Immature natural killer cell (primary cell): ENCODE results near the gene KCNMB1. TPM values are rescaled to one million over a fixed set of nuclear protein-coding genes. Genes with fewer than 3 reads are reported as not detected.
A peak's percentile ranks its signal among the peaks of the same experiment; 100 is the strongest.

ENCODE experiments used
- DNase-seq, 3 donors: peaks; one replicate each; pipeline ENCODE4 v3.0.0; 2022; ENCODE audit warnings: mixed read lengths in 1 of 3
- H3K27ac Mint-ChIP-seq, 6 donors: one replicate each; pipeline ENCODE4 v1.8.0; 2020; ENCODE audit warnings: mixed read lengths in 6 of 6, mild to moderate bottlenecking in 5 of 6, inconsistent platforms in 4 of 6, moderate library complexity in 3 of 6
- H3K27me3 Mint-ChIP-seq, 3 donors: one replicate each; pipeline ENCODE4 v1.8.0; 2020 to 2021; ENCODE audit warnings: low read depth in 3 of 3, mild to moderate bottlenecking in 3 of 3, mixed read lengths in 3 of 3, moderate library complexity in 3 of 3, inconsistent platforms in 1 of 3
- H3K36me3 Mint-ChIP-seq, 3 donors: one replicate each; pipeline ENCODE4 v1.8.0; 2020; ENCODE audit warnings: mixed read lengths in 3 of 3, inconsistent platforms in 2 of 3, mild to moderate bottlenecking in 2 of 3
- H3K4me1 Mint-ChIP-seq, 2 donors: one replicate each; pipeline ENCODE4 v1.8.0; 2020; ENCODE audit warnings: inconsistent platforms in 2 of 2, mild to moderate bottlenecking in 2 of 2, mixed read lengths in 2 of 2, moderate library complexity in 1 of 2
- H3K4me3 Mint-ChIP-seq, 5 donors: one replicate each; pipeline ENCODE4 v1.8.0; 2020; ENCODE audit warnings: mild to moderate bottlenecking in 5 of 5, mixed read lengths in 5 of 5, inconsistent platforms in 3 of 5, moderate library complexity in 3 of 5
- H3K9me3 Mint-ChIP-seq, 6 donors: one replicate each; pipeline ENCODE4 v1.8.0; 2020; ENCODE audit warnings: mild to moderate bottlenecking in 6 of 6, mixed read lengths in 6 of 6, inconsistent platforms in 4 of 6, moderate library complexity in 3 of 6
- polyA plus RNA-seq, 3 donors: library from polyadenylated mRNA; unstranded; fragments of 300-500 nt; fragmentation: Illumina TruSeq; gene quantifications; one replicate each; pipeline ENCODE4 v1.2.3, GENCODE V29; 2021

The KCNMB1 gene
- polyA plus RNA-seq, 3 donors from 2014 or later, result 0.07 to 0.18 TPM; not detected in 1

DNA sequence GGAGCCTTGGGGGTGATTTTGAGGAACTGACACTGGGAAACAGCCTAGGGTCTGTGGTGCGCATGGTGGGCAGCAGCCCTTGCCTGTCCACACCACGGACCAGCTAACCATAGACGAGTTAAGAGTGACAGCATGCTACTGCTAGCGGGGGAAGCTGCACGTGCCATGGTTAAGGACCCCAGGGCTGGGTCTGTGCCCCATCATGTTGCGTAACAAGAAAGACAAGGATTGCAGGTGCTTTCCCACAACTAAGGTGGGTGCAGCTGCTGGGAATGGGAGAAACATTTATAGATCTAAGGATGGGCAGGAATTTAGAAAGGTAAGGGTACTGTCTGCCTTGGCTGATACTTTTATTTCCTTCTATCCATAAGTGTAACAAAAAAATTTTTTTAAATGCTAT is 17.9 kb upstream of the KCNMB1 start:
- Mint-ChIP-seq H3K27ac (no peak overlapping the region), H3K36me3 (no peaks in the 10 kb centered on the region), H3K4me1 (no peaks in the 10 kb centered on the region), H3K4me3 (no peak overlapping the region), H3K9me3 (no peaks in the 10 kb centered on the region), H3K27me3 (peaks cover 1 to 3% (median 2%) of the 10 kb centered on the region in 3 donors)
- DNase-seq, result no peak

DNA sequence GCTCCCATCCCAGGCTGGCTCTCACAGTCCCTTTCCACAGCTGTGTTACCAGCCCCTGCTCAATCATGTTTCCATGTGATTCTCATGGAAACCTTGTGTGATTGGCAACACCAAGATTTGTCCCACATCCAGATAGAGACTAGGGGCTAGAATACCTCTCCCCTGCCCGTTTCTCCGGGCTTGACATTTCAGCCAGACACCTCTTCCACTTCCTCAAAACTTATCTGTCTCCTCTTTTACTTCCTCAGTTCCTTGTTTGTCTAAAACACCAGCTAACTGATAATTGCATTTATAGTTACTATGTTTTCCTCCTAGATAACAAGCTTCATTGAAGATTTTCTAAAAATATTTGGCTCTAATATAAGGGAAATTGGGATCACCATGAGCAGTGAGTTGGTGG is 16.6 kb upstream of the KCNMB1 start:
- H3K36me3 Mint-ChIP-seq, result no peaks in the 10 kb centered on the region
- H3K27ac Mint-ChIP-seq, result no peak overlapping the region
- no peaks in the 10 kb centered on the region for H3K4me1 Mint-ChIP-seq
- DNase-seq, result no peak
- H3K27me3 Mint-ChIP-seq, result peaks cover 1 to 3% (median 2%) of the 10 kb centered on the region in 3 donors
- no peaks in the 10 kb centered on the region for H3K9me3 Mint-ChIP-seq
- no peak overlapping the region for H3K4me3 Mint-ChIP-seq

DNA sequence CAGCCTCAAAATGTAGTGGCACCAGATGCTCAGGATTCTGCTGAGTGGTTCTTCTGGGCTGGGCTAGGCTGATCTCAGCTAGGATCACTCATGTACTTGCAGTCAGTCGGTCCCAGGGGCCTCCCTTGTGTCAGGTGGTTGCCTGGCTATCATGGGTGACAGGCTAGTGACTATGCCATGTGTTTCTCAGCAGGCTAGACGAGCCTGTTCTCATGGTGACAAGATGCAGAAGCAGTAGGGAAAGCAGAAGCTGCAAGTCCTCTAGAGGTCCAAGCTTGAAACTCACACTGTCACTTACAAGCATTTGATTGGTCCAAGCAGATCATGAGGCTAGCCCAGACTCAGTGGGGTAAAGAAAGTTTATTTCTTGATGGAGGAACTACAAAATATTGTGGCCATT is 15.2 kb upstream of the KCNMB1 start:
- H3K27ac Mint-ChIP-seq, result no peak overlapping the region
- no peak overlapping the region for H3K4me3 Mint-ChIP-seq
- peaks cover 1 to 3% (median 2%) of the 10 kb centered on the region in 3 donors for H3K27me3 Mint-ChIP-seq
- no peaks in the 10 kb centered on the region for H3K36me3 Mint-ChIP-seq
- H3K9me3 Mint-ChIP-seq, result no peaks in the 10 kb centered on the region
- H3K4me1 Mint-ChIP-seq, result no peaks in the 10 kb centered on the region
- no peak for DNase-seq

DNA sequence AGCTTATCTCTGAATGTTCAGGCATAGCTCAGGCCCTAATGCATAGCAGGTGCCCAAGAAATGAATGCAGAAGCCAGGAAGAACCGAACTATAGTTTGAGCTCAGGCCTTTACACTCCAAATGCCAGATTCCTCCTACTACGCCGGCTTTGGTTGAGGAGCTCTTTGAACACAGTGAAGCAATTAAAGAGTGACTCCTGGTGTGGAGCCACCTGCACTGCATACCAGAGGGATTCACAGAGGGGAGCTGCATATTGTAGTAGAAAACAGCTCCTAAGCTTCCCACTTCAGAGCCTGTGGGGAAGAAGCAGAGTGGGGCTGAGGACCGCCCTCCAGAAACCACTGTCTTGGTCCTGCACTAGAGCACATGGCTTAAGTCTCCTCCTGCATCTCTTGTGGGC is 14.5 kb upstream of the KCNMB1 start:
- Mint-ChIP-seq H3K4me3 (no peak overlapping the region), H3K36me3 (no peaks in the 10 kb centered on the region), H3K4me1 (no peaks in the 10 kb centered on the region), H3K27ac (no peak overlapping the region), H3K9me3 (no peaks in the 10 kb centered on the region), H3K27me3 (peaks cover 1 to 3% (median 2%) of the 10 kb centered on the region in 3 donors)
- no peak for DNase-seq

DNA sequence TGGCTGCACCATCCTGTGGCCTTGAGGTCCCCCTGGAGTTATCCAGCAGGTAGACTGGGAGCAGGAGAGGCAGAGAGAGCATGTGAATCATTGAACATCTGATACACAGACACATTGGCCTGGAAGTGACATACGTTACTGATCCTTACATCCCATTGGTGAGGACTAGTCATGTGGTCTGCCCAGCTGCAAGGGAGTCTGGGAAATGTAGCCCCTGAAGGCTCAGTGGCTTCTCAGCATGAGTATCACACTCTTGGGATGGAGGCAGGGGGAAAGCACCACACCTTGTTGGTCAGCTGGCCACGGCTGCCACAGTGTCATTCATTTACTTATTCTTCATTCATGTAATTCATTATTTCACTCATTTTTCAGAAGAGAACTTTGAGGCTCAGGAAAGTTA is 13.3 kb upstream of the KCNMB1 start:
- Mint-ChIP-seq H3K9me3 (no peaks in the 10 kb centered on the region), H3K36me3 (no peaks in the 10 kb centered on the region), H3K4me3 (no peak overlapping the region), H3K4me1 (no peaks in the 10 kb centered on the region), H3K27me3 (peaks cover 1 to 4% (median 2%) of the 10 kb centered on the region in 3 donors), H3K27ac (no peak overlapping the region)
- DNase-seq, result no peak

DNA sequence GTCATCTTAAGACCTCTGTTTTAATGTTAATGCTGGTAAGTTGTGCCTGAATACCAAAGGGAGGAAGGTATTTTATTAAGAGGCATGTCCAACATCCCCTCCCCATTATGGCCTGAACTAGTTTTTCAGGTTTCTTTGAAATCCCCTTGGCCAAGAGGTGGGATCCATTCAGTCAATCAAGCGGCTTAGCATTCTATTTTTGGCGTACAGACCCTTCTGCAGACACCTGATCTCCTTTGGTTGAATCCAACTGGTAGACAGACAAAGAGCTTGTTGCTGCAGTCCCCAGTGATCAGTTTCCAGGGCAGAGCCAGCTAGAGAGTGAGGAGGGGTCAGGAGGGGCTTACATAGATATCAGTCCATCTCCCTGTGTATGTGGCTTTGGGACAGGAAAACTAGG is 7.9 kb upstream of the KCNMB1 start:
- DNase-seq, result no peak
- Mint-ChIP-seq H3K4me1 (peaks cover 3 to 19% of the 10 kb centered on the region in 2 donors), H3K36me3 (no peaks in the 10 kb centered on the region), H3K27me3 (peaks cover 0 to 1% (median 0%) of the 10 kb centered on the region in 3 donors), H3K27ac (no peak overlapping the region), H3K9me3 (no peaks in the 10 kb centered on the region), H3K4me3 (no peak overlapping the region)

DNA sequence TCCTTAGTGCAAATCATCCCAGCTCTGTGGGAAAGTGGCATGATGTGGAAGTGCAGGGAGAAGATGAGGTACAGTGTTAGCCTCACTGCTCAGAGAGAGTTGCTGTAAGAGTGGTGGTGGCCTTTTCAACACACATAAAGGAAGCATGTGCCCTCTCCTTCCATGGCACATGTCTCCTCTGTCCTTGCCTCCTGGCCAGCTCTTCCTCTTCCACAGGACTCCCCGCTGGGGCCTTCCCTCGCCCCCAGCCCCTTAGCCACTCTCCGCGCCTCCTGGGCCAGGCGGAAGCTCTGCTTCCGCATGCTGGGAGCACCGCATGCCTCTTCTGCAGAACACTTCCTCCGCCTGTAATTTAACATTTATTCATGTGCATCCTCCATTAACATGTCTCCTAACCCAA is 4.8 kb upstream of the KCNMB1 start:
- no peaks in the 10 kb centered on the region for H3K36me3 Mint-ChIP-seq
- peaks cover 0 to 1% (median 1%) of the 10 kb centered on the region in 3 donors for H3K27me3 Mint-ChIP-seq
- H3K27ac Mint-ChIP-seq, result no peak overlapping the region
- H3K4me3 Mint-ChIP-seq, result no peak overlapping the region
- DNase-seq, result no peak
- no peaks in the 10 kb centered on the region for H3K9me3 Mint-ChIP-seq
- peaks cover 3 to 19% of the 10 kb centered on the region in 2 donors for H3K4me1 Mint-ChIP-seq

DNA sequence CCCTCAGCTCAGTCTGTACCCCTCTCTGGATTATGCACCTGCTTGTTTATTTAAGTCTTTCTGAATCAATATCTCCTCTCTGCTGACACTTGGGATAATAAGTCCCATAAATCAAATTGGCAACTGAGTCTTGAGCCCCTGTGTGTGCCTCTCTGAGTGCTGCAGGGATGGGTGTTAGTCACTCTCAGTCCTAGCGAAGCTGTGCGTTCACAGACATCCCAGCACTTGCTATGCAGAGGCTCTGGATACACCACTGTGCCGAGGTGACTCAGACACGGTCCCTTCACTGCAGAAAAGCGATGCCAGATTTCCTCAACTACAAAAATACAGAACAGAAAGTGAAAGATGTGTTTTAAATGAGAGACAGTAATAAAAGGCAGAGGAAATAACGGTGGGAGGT is 4.1 kb upstream of the KCNMB1 start:
- DNase-seq, result no peak
- H3K36me3 Mint-ChIP-seq, result no peaks in the 10 kb centered on the region
- no peak overlapping the region for H3K27ac Mint-ChIP-seq
- no peak overlapping the region for H3K4me3 Mint-ChIP-seq
- H3K9me3 Mint-ChIP-seq, result no peaks in the 10 kb centered on the region
- peaks cover 1 to 7% (median 1%) of the 10 kb centered on the region in 3 donors for H3K27me3 Mint-ChIP-seq
- peaks cover 3 to 19% of the 10 kb centered on the region in 2 donors for H3K4me1 Mint-ChIP-seq

DNA sequence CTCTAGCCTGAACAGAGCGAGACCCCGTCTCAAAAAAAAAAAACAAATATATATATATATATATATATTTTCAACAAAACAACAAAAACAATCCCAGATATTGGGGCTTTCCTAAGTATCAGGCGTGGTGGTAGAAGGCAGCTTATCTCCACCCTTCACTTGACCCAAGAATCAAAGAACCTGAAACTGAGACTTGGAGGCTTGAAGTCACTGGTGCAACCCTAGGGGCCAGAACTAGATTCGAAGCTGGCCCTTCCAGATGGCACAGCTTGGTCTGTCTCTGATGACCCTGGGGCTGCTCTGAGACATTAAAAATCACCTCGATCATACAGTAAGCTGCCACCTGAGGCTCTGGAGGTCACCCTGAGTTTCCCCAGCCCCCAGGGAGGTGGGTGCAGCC is 1.3 kb upstream of the KCNMB1 start:
- no peaks in the 10 kb centered on the region for H3K36me3 Mint-ChIP-seq
- H3K27me3 Mint-ChIP-seq, result peaks cover 1 to 23% (median 4%) of the 10 kb centered on the region in 3 donors
- no peak for DNase-seq
- H3K9me3 Mint-ChIP-seq, result no peaks in the 10 kb centered on the region
- H3K4me1 Mint-ChIP-seq, result peaks cover 3 to 19% of the 10 kb centered on the region in 2 donors
- no peak overlapping the region for H3K27ac Mint-ChIP-seq
- H3K4me3 Mint-ChIP-seq, result no peak overlapping the region

DNA sequence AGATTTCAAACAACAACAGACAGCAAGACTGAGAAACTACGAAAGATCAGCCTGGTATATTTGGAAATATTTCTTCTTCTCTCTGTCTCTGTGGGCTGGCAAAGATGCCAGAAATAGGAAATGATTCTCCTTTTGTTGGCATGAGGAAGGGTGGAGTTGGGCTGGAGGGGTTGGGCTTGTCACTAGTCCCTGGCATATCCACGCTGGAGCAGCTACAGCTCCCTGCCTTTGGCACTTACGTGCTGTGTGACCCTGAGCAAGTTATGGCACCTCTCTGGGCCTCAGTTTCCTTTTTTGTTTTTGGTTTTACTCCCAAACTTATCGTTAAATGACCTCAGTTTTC is 354 bp upstream of the KCNMB1 start:
- Mint-ChIP-seq H3K4me3 (peak overlapping the region in 1 of 5 donors; percentile 5), H3K27me3 (peaks cover 1 to 31% (median 4%) of the 10 kb centered on the region in 3 donors), H3K9me3 (no peaks in the 10 kb centered on the region), H3K27ac (no peak overlapping the region), H3K4me1 (peaks cover 3 to 15% of the 10 kb centered on the region in 2 donors), H3K36me3 (no peaks in the 10 kb centered on the region)
- DNase-seq, result no peak

DNA sequence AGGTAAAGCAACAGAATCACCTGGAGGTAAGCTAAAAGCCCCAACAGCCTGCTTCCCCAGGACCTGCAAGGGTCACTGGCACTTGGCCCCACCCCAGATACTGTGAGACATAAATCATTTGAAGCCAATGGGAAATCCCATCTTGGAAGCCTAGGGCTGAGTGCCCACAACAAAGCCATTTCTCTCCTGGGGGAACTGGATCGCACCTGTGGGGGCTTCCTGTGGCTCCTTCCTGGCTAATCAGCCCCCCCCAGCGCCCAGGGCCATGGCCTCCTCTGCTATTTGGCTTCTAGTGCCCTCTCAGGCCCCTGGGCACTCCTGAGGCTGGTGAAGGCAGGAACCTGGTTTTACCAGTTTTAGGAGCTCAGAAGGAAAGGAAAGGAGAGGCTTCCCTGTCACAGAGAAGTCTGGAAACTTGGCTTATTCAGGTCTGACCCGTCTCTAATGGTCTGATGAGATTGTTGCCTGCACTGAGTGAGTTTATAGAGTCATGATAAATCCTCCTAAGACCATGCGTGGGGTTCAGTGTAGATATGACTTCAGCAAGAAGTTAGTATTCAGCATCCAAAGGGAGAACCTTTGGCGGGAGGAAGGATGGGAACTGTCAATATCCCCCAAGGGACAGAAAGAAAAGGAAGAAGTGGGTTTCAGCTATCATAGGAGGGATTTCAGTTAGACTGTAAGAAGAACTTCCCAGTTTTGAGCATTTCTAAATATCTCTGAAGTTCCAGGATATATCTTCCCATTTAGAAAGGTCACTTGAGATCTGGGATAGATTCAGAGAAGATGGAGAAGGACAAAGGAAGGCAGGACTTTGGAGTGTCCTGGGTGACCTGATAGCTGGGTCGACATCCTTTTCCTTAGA is 1.2 kb downstream of the KCNMB1 start:
- no peak for DNase-seq
- peak overlapping the region in 1 of 5 donors; percentile 38 for H3K4me3 Mint-ChIP-seq
- H3K27ac Mint-ChIP-seq, result no peak overlapping the region
- H3K27me3 Mint-ChIP-seq, result peaks cover 1 to 31% (median 4%) of the 10 kb centered on the region in 3 donors
- no peaks in the 10 kb centered on the region for H3K9me3 Mint-ChIP-seq
- no peaks in the 10 kb centered on the region for H3K4me1 Mint-ChIP-seq
- H3K36me3 Mint-ChIP-seq, result no peaks in the 10 kb centered on the region

DNA sequence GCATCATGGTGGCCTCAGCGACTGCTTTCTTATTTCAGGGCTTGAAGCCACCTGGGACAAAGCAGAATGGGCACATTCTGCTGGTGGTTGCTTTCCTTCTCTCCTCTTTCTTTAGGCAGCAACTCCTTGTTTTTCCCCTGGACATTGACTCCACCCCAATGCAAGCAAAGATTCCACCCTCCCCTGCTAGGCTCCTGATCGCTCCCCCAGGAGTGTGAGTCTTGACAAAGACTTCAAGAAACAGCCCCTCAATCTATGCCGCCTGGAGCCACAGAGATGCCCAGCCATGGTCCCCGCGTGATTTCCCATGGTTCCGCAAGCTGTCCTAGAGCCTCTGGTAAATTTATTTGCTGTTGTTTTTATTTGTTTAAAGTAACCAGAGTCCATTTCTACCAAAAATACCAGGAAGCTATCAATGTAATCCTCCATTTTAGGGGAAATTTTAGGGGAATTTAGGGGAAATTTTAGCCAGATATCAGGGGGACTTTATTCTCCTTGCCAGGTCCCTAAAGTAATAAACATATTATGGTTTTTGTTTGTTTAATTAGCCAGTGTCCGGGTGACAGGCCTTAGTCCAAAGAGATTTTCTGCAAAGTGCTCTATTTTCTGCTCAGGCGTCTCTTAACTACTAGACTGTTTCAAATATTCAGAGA is 2.3 kb downstream of the KCNMB1 start:
- DNase-seq, result no peak
- H3K4me1 Mint-ChIP-seq, result no peaks in the 10 kb centered on the region
- H3K27me3 Mint-ChIP-seq, result peaks cover 4 to 31% (median 4%) of the 10 kb centered on the region in 3 donors
- H3K9me3 Mint-ChIP-seq, result no peaks in the 10 kb centered on the region
- no peak overlapping the region for H3K4me3 Mint-ChIP-seq
- H3K27ac Mint-ChIP-seq, result no peak overlapping the region
- no peaks in the 10 kb centered on the region for H3K36me3 Mint-ChIP-seq

DNA sequence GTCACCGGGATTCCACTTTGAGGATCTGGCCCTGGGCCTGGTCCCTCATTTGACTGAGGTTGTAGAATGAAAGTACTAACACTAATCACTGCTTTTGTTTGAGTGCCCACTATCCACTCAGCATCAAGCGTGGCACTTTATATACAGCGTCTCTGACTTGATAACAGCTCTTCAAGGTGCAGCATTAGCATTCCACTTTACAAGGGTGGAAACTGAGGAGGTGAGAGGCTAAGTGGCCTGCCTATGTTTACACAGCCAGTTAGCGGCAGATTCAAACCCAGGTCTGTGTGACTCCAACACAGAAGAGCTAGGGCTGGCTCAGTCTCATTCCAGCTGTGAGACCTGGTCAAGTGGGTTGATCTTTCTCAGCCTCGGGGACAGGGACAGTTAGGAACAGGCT is 5.9 kb downstream of the KCNMB1 start:
- Mint-ChIP-seq H3K36me3 (no peaks in the 10 kb centered on the region), H3K27ac (no peak overlapping the region), H3K9me3 (no peaks in the 10 kb centered on the region), H3K27me3 (peaks cover 3 to 24% (median 5%) of the 10 kb centered on the region in 3 donors), H3K4me3 (no peak overlapping the region), H3K4me1 (no peaks in the 10 kb centered on the region)
- DNase-seq, result no peak

DNA sequence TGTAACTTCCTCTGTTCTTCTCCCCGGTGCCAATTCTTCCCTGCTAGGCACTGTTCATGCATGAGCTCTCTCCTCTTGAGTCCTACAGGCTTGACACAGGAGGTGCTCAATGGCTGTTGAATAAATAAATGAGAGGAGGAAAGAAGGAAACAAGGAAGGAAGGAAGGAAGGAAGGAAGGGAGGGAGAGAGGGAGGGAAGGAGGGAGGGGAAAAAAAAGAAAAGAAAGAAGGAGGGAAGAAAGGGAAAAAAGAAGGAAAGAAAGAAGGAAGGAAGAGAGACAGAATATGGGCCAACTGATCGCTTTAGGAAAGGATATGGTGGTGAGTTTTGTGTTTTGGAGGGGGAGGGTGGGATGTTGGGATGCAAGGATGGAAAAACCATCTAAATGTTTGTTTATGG is 6.4 kb downstream of the KCNMB1 start:
- Mint-ChIP-seq H3K27me3 (peaks cover 3 to 20% (median 4%) of the 10 kb centered on the region in 3 donors), H3K27ac (no peak overlapping the region), H3K4me3 (no peak overlapping the region), H3K4me1 (no peaks in the 10 kb centered on the region), H3K36me3 (no peaks in the 10 kb centered on the region), H3K9me3 (no peaks in the 10 kb centered on the region)
- DNase-seq, result no peak
